HEK293 (cell line): ENCODE results near the gene CDKAL1.

Source experiments
- GLIS2 ChIP-seq: fragments of 450-650 bp; formaldehyde crosslinking; IDR thresholded peaks from 2 replicates; pipeline ENCODE4 v1.5.1; 2016; ENCODE audit warnings: missing biosample characterization, missing genetic modification characterization
- HOXC10 ChIP-seq: sonication (generic); formaldehyde crosslinking; IDR thresholded peaks from 2 replicates; pipeline ENCODE4 v1.8.1; 2023; ENCODE audit warnings: mild to moderate bottlenecking, missing genetic modification reagents
- MEIS1 ChIP-seq: sonication (generic); formaldehyde crosslinking; IDR thresholded peaks from 2 replicates; pipeline ENCODE4 v1.8.1; 2022; ENCODE audit warnings: missing genetic modification reagents, mild to moderate bottlenecking, borderline replicate concordance
- TRIM28 ChIP-seq: IDR thresholded peaks from 2 replicates; pipeline ENCODE4 v1.6.1; 2011; ENCODE audit warnings: low read length, control low read depth, borderline replicate concordance
- ZNF366 ChIP-seq: fragments of 450-650 bp; formaldehyde crosslinking; conservative IDR thresholded peaks from 2 replicates; pipeline ENCODE4 v1.5.1; 2016; ENCODE audit warnings: missing biosample characterization, missing genetic modification characterization
- ZNF548 ChIP-seq: fragments of 450-650 bp; formaldehyde crosslinking; IDR thresholded peaks from 2 replicates; pipeline ENCODE4 v1.5.1; 2016; ENCODE audit warnings: missing biosample characterization, missing genetic modification characterization
- ZNF843 ChIP-seq: fragments of 450-650 bp; formaldehyde crosslinking; IDR thresholded peaks from 2 replicates; pipeline ENCODE4 v1.5.1; 2016; ENCODE audit warnings: missing biosample characterization, missing genetic modification characterization
- TF ChIP-seq, protein P1 (sequence below): sonication (generic); formaldehyde crosslinking; IDR thresholded peaks from 2 replicates; pipeline ENCODE4 v1.8.1; 2022; ENCODE audit warnings: mild to moderate bottlenecking, moderate library complexity, missing genetic modification reagents
- TF ChIP-seq, protein P2 (sequence below): fragments of 450-650 bp; formaldehyde crosslinking; IDR thresholded peaks from 2 replicates; pipeline ENCODE4 v1.5.1; 2016; ENCODE audit warnings: missing biosample characterization, missing genetic modification characterization
- TF ChIP-seq, protein P3 (sequence below): fragments of 450-650 bp; formaldehyde crosslinking; IDR thresholded peaks from 2 replicates; pipeline ENCODE4 v1.5.1; 2016; ENCODE audit warnings: missing biosample characterization, missing genetic modification characterization, borderline replicate concordance
- TF ChIP-seq, protein P4 (sequence below): fragments of 450-650 bp; formaldehyde crosslinking; IDR thresholded peaks from 2 replicates; pipeline ENCODE4 v1.5.1; 2016; ENCODE audit warnings: missing biosample characterization, missing genetic modification characterization

DNA sequence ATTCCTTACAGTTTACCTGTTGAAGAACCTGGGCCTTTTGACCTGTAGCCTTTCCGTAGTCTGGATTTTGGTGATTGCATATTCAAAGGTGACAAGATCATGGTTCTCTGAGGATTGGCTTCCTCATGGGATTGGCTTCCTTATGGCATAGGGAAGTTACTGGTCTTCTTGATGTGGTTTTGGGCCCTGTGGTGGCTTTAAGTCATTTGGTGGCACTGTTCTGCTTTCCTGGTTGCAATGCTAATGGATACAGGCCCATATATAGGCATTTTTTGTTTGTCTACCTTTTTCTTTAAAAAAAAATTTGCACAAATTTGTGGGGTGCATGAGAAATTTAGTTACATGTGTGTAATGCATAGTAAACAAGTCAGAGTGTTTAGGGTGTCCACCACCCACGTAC, 185.7 kb downstream of the CDKAL1 start:
- TF ChIP-seq ZNF548 (tag by site-specific recombination): no peak
- TF ChIP-seq, protein P1, sequence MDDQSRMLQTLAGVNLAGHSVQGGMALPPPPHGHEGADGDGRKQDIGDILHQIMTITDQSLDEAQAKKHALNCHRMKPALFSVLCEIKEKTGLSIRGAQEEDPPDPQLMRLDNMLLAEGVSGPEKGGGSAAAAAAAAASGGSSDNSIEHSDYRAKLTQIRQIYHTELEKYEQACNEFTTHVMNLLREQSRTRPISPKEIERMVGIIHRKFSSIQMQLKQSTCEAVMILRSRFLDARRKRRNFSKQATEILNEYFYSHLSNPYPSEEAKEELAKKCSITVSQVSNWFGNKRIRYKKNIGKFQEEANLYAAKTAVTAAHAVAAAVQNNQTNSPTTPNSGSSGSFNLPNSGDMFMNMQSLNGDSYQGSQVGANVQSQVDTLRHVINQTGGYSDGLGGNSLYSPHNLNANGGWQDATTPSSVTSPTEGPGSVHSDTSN (CRISPR knock-in tag): no peak
- TF ChIP-seq, protein P2, sequence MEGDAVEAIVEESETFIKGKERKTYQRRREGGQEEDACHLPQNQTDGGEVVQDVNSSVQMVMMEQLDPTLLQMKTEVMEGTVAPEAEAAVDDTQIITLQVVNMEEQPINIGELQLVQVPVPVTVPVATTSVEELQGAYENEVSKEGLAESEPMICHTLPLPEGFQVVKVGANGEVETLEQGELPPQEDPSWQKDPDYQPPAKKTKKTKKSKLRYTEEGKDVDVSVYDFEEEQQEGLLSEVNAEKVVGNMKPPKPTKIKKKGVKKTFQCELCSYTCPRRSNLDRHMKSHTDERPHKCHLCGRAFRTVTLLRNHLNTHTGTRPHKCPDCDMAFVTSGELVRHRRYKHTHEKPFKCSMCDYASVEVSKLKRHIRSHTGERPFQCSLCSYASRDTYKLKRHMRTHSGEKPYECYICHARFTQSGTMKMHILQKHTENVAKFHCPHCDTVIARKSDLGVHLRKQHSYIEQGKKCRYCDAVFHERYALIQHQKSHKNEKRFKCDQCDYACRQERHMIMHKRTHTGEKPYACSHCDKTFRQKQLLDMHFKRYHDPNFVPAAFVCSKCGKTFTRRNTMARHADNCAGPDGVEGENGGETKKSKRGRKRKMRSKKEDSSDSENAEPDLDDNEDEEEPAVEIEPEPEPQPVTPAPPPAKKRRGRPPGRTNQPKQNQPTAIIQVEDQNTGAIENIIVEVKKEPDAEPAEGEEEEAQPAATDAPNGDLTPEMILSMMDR (tag by site-specific recombination): no peak
- no peak for TF ChIP-seq TRIM28
- TF ChIP-seq ZNF843 (tag by site-specific recombination): no peak
- TF ChIP-seq, protein P3, sequence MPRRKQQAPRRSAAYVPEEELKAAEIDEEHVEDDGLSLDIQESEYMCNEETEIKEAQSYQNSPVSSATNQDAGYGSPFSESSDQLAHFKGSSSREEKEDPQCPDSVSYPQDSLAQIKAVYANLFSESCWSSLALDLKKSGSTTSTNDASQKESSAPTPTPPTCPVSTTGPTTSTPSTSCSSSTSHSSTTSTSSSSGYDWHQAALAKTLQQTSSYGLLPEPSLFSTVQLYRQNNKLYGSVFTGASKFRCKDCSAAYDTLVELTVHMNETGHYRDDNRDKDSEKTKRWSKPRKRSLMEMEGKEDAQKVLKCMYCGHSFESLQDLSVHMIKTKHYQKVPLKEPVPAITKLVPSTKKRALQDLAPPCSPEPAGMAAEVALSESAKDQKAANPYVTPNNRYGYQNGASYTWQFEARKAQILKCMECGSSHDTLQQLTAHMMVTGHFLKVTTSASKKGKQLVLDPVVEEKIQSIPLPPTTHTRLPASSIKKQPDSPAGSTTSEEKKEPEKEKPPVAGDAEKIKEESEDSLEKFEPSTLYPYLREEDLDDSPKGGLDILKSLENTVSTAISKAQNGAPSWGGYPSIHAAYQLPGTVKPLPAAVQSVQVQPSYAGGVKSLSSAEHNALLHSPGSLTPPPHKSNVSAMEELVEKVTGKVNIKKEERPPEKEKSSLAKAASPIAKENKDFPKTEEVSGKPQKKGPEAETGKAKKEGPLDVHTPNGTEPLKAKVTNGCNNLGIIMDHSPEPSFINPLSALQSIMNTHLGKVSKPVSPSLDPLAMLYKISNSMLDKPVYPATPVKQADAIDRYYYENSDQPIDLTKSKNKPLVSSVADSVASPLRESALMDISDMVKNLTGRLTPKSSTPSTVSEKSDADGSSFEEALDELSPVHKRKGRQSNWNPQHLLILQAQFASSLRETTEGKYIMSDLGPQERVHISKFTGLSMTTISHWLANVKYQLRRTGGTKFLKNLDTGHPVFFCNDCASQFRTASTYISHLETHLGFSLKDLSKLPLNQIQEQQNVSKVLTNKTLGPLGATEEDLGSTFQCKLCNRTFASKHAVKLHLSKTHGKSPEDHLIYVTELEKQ: no peak
- TF ChIP-seq HOXC10 (CRISPR knock-in tag): no peak
- TF ChIP-seq, protein P4, sequence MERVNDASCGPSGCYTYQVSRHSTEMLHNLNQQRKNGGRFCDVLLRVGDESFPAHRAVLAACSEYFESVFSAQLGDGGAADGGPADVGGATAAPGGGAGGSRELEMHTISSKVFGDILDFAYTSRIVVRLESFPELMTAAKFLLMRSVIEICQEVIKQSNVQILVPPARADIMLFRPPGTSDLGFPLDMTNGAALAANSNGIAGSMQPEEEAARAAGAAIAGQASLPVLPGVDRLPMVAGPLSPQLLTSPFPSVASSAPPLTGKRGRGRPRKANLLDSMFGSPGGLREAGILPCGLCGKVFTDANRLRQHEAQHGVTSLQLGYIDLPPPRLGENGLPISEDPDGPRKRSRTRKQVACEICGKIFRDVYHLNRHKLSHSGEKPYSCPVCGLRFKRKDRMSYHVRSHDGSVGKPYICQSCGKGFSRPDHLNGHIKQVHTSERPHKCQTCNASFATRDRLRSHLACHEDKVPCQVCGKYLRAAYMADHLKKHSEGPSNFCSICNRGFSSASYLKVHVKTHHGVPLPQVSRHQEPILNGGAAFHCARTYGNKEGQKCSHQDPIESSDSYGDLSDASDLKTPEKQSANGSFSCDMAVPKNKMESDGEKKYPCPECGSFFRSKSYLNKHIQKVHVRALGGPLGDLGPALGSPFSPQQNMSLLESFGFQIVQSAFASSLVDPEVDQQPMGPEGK (tag by site-specific recombination): no peak
- TF ChIP-seq ZNF366: no peak
- no peak for TF ChIP-seq GLIS2 (tag by site-specific recombination)
- no peak for TF ChIP-seq MEIS1
